HepG2 (cell line): ENCODE results near the gene ASGR1. TPM values are rescaled to one million over a fixed set of nuclear protein-coding genes. Genes with fewer than 3 reads are reported as not detected.

Source experiments
- ATF1 ChIP-seq: IDR thresholded peaks from 2 replicates; pipeline ENCODE4 v1.6.1; 2016; ENCODE audit warnings: mild to moderate bottlenecking, control low read depth
- BRD4 ChIP-seq: sonication (generic); formaldehyde crosslinking; IDR thresholded peaks from 2 replicates; pipeline ENCODE4 v1.4.0; 2020; ENCODE audit warnings: missing genetic modification reagents
- CENPX ChIP-seq: sonication (generic); formaldehyde crosslinking; IDR thresholded peaks from 2 replicates; pipeline ENCODE4 v1.9.0; 2021; ENCODE audit warnings: mild to moderate bottlenecking, missing genetic modification reagents, moderate library complexity
- E2F5 ChIP-seq: sonication (generic); formaldehyde crosslinking; conservative IDR thresholded peaks from 2 replicates; pipeline ENCODE4 v1.4.0; 2020; ENCODE audit warnings: missing genetic modification reagents
- IRX3 ChIP-seq: sonication (generic); formaldehyde crosslinking; IDR thresholded peaks from 2 replicates; pipeline ENCODE4 v1.8.1; 2023; ENCODE audit warnings: mild to moderate bottlenecking, low read depth, missing genetic modification reagents, borderline replicate concordance
- KDM4B ChIP-seq: sonication (generic); formaldehyde crosslinking; IDR thresholded peaks from 2 replicates; pipeline ENCODE4 v1.4.0; 2020; ENCODE audit warnings: missing genetic modification reagents
- MBNL3 ChIP-seq: fragments of 250-450 bp; sonication (Bioruptor Pico); conservative IDR thresholded peaks from 2 replicates; pipeline ENCODE4 v1.8.0; 2022; ENCODE audit warnings: mild to moderate bottlenecking, inconsistent platforms
- NCOR1 ChIP-seq: fragments of 200-600 bp; sonication (generic); IDR thresholded peaks from 2 replicates; pipeline ENCODE4 v1.7.0; 2017; ENCODE audit warnings: antibody characterized with exemption, low read length, borderline replicate concordance
- PHF8 ChIP-seq: sonication (generic); formaldehyde crosslinking; IDR thresholded peaks from 2 replicates; pipeline ENCODE4 v1.5.0; 2020; ENCODE audit warnings: missing genetic modification reagents
- RERE ChIP-seq: IDR thresholded peaks from 2 replicates; pipeline ENCODE4 v1.6.1; 2016; ENCODE audit warnings: low read depth, missing genetic modification reagents, missing compliant biosample characterization
- SIN3A ChIP-seq: IDR thresholded peaks from 2 replicates; pipeline ENCODE4 v1.6.1; 2011; ENCODE audit warnings: low read depth, mild to moderate bottlenecking, control low read depth, low read length, borderline replicate concordance
- SOX13 ChIP-seq, 3 experiments: fragments of 450-650 bp in 1 of 3; sonication (generic) in 1 of 3; formaldehyde crosslinking in 1 of 3; IDR thresholded peaks in 2 of 3; conservative IDR thresholded peaks in 1 of 3; 2 replicates each; pipeline versions ENCODE4 v1.5.0 to v1.6.1; 2016 to 2020; ENCODE audit warnings: antibody characterized with exemption in 1 of 3, mild to moderate bottlenecking in 1 of 3, missing compliant biosample characterization in 1 of 3, missing genetic modification reagents in 1 of 3, moderate library complexity in 1 of 3
- THYN1 ChIP-seq: sonication (generic); formaldehyde crosslinking; IDR thresholded peaks from 2 replicates; pipeline ENCODE4 v1.8.1; 2023; ENCODE audit warnings: low read depth, mild to moderate bottlenecking, moderate library complexity, missing genetic modification reagents, borderline replicate concordance
- ZBTB2 ChIP-seq: sonication (generic); formaldehyde crosslinking; IDR thresholded peaks from 2 replicates; pipeline ENCODE4 v1.8.0; 2022; ENCODE audit warnings: low read depth, missing genetic modification reagents
- ZNF18 ChIP-seq: sonication (generic); formaldehyde crosslinking; IDR thresholded peaks from 2 replicates; pipeline ENCODE4 v1.8.0; 2022; ENCODE audit warnings: mild to moderate bottlenecking, missing genetic modification reagents; ENCODE audit not compliant: insufficient replicate concordance
- ZNF337 ChIP-seq: sonication (generic); formaldehyde crosslinking; IDR thresholded peaks from 2 replicates; pipeline ENCODE4 v1.5.1; 2020; ENCODE audit warnings: missing genetic modification reagents, low read depth, mild to moderate bottlenecking, borderline replicate concordance
- ZNF562 ChIP-seq: sonication (generic); formaldehyde crosslinking; IDR thresholded peaks from 2 replicates; pipeline ENCODE4 v1.8.0; 2022; ENCODE audit warnings: missing genetic modification reagents, borderline replicate concordance
- ZNF570 ChIP-seq: sonication (generic); formaldehyde crosslinking; IDR thresholded peaks from 2 replicates; pipeline ENCODE4 v1.4.0; 2020; ENCODE audit warnings: mild to moderate bottlenecking, missing genetic modification reagents, borderline replicate concordance
- polyA plus RNA-seq, 8 experiments: library from polyadenylated mRNA; depleted of rRNA in 3 of 8; stranded (reverse) in 7 of 8; unstranded in 1 of 8; fragments of >200 nt; fragmentation: Illumina TruSeq in 4 of 8; extraction: Trizol in 4 of 8; gene quantifications; 2 replicates each; pipeline versions ENCODE4 v1.2.1 to v1.2.3, GENCODE V29; 2011 to 2016; ENCODE audit warnings: low read depth in 4 of 8, missing spikeins in 1 of 8, mixed read lengths in 1 of 8; ENCODE audit not compliant: insufficient read depth in 1 of 8
- total RNA-seq, 5 experiments: library from RNA; depleted of rRNA; stranded (reverse); fragments of >200 nt; fragmentation: Illumina TruSeq; extraction: Trizol; gene quantifications; 2 replicates each; pipeline ENCODE4 v1.2.3, GENCODE V29; 2016; ENCODE audit warnings: low read depth in 1 of 5

Gene ASGR1
- total and polyA plus RNA-seq, 2 of the 13 experiments (the other 11 are each of a cell fraction or from before 2014, with no cell fraction given): 353 to 796 TPM

- TF ChIP-seq RERE (CRISPR knock-in tag): 0 out of 2 replicates have a peak, but pooled peaks have one; percentile 10
- TF ChIP-seq ZNF337: peak; percentile 92; the same call in 1 of the 2 replicates
- no peak for TF ChIP-seq E2F5 (CRISPR knock-in tag)
- no peak for TF ChIP-seq BRD4 (CRISPR knock-in tag)
- no peak for TF ChIP-seq KDM4B (CRISPR knock-in tag)
- TF ChIP-seq THYN1 (CRISPR knock-in tag): no peak
- TF ChIP-seq SOX13 (IDR thresholded peaks at IDR 0.05): peak; percentile 26; the same call in 1 of the 2 replicates
- TF ChIP-seq SOX13 (CRISPR knock-in tag; conservative IDR thresholded peaks at IDR 0.05 in 1 of 2, IDR thresholded peaks at IDR 0.05 in 1 of 2): peak in 1 of 2 experiments; percentile 5; a peak in 1 of 4 replicates
- peak; percentile 14 for TF ChIP-seq ZNF18 (CRISPR knock-in tag)
- TF ChIP-seq ATF1 (CRISPR knock-in tag): no peak
- no peak for TF ChIP-seq MBNL3 (CRISPR knock-in tag)
- TF ChIP-seq SIN3A: peak; percentile 68; the same call in 1 of the 2 replicates
- TF ChIP-seq NCOR1: peak; percentile 15; the same call in 1 of the 2 replicates
- TF ChIP-seq ZNF562 (CRISPR knock-in tag): no peak
- peak; percentile 83 for TF ChIP-seq PHF8
- no peak for TF ChIP-seq ZNF570 (CRISPR knock-in tag)
- no peak; the same call in 1 of the 2 replicates for TF ChIP-seq IRX3 (CRISPR knock-in tag)
- TF ChIP-seq ZBTB2 (CRISPR knock-in tag): 0 out of 2 replicates have a peak, but pooled peaks have one; percentile 36
- no peak for TF ChIP-seq CENPX
Observed at GRCh38 chr17:7219812-7220592, 40.8 kb upstream of the ASGR1 start, which contains the start of the genes ACADVL and DLG4 (continued).
